OCI-LY3 (cell line): ENCODE results near the gene NCDN.

Experiments used
- EZH2phosphoT487 ChIP-seq: fragments of 200-600 bp; shearing (Covaris generic); IDR thresholded peaks from 2 replicates; pipeline ENCODE4 v1.6.1; 2018; ENCODE audit warnings: antibody characterized with exemption, mixed run types, low read depth
- TF ChIP-seq, protein P1 (sequence below): fragments of 200-600, 300-600 bp; sonication (generic); IDR thresholded peaks from 2 replicates; pipeline ENCODE4 v1.5.1; 2014; ENCODE audit warnings: antibody characterized with exemption, low read length, low read depth

DNA sequence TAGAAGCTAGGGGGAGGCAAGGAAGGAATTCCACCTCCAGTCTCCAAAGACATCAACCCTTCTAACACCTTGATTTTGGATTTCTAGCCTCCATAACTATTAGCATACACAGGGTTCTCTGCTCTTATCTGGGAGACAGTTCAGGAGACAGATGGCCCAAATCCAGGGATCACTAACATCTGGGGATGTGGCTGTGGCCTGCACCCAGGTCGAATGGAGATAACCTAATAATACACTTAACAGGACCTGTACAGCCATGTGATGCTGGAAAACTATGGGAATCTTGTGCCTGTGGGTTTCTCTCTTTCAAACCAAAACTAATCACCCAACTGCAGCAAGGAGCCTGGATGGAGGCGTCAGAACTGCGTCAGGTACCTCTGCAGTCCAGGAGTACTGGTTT lies 48.0 kb upstream of the NCDN start:
- TF ChIP-seq, protein P1, sequence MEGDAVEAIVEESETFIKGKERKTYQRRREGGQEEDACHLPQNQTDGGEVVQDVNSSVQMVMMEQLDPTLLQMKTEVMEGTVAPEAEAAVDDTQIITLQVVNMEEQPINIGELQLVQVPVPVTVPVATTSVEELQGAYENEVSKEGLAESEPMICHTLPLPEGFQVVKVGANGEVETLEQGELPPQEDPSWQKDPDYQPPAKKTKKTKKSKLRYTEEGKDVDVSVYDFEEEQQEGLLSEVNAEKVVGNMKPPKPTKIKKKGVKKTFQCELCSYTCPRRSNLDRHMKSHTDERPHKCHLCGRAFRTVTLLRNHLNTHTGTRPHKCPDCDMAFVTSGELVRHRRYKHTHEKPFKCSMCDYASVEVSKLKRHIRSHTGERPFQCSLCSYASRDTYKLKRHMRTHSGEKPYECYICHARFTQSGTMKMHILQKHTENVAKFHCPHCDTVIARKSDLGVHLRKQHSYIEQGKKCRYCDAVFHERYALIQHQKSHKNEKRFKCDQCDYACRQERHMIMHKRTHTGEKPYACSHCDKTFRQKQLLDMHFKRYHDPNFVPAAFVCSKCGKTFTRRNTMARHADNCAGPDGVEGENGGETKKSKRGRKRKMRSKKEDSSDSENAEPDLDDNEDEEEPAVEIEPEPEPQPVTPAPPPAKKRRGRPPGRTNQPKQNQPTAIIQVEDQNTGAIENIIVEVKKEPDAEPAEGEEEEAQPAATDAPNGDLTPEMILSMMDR: no peak
- no peak for TF ChIP-seq EZH2phosphoT487
